Measurements from ENCODE around the gene JMJD1C. TPM values are rescaled to one million over a fixed set of nuclear protein-coding genes. Genes with fewer than 3 reads are reported as not detected.

The JMJD1C gene
- total RNA-seq, 1 donor from 2014 or later: 89.2 TPM

DNA sequence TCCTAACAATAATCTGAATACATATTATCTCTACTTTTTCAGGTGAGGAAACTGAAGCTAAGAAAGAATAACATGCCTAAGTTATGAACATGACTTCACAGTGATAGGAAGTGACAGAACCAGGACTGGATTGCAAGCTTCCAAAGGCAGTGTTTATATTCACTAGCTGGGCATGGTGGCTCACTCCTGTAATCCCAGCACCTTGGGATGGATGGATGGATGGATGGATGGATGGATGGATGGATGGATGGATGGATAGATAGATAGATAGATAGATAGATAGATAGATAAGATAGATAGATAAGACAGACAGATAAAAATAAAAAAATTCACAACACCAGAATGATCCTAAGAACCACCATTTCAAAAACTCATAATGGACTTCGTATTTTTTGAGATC is 18.2 kb upstream of the JMJD1C start:
- DNase-seq (ENCODE audit: low spot score): no peak

DNA sequence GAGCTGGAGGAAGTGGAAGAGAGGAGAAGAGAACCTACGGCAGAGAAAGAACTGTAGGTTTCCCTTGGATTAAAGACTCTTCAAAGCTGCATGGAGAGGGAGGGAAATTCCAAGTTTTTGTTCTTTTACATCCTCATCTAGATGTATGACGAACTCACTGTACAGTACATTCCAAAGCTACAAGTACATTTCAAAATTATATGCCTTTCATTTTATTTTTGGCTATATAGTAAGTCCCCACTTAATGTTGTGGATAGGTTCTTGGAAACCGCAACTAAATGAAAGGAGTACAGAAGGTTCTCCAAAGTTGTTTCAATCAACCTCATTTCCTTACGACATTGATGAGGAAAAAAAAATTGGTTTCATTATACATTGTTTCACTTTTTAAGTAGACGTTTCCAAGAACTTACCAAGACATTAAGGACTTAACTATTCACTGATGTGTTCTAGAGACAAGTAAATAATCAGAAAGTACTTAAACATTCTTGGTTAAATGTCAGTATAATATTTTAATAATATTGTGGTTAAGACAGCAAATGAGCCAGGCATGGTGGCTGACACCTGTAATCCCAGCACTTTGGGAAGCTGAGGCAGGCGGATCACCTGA is 16.1 kb upstream of the JMJD1C start:
- DNase-seq (ENCODE audit: low spot score): no peak

DNA sequence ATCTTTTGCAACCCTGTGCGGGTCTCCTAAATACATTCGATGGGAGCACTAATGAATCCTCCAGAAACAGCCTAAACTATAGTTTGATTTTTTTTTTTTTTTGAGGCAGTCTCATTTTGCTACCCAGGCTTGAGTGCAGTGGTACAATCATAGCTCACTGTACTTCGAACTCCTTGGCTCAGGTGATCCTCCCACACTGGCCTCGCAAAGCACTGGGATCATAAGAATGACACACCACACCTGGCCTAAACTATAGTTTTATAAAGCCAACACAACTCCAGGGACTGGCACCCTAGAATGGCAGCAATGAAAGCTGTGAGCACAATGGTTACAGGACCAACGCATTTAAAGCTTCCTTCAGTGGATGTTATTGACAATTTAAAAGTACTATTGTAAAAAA is 14.5 kb upstream of the JMJD1C start:
- no peak for DNase-seq (ENCODE audit: low spot score)

DNA sequence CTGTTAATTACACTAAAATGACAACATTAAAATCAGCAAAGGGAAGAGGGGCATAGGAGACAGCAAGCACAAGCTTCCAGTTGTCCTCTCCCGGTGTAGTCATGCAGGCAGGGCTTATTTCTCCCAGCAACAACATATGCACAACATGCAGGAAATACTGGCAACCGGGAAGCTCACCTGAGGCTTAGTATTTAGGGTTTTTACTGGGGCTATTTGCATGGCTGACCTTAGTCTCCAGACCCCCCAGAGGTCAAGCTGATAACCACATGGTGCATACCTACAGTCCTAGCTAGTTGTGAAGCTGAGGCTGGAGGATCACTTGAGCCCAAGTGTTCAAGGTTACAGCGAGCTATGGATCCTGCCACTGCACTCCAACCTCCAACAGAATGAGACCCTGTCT is 12.8 kb upstream of the JMJD1C start:
- DNase-seq (ENCODE audit: low spot score): no peak

DNA sequence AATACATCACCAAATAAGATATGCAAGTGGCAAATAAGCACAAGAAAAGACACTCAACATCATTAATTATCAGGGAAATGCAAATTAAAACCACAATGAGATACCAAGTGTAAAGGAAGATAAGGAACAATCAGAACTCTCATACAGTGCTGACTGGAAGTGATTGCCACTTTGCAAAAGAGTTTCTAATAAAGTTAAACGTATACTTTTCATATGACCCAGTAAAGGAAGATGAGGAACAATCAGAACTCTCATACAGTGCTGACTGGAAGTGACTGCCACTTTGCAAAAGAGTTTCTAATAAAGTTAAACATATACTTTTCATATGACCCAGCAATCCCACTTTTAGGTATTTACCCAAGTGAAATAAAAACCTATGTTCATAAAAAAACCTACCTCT is 12.2 kb upstream of the JMJD1C start:
- DNase-seq (ENCODE audit: low spot score): no peak

DNA sequence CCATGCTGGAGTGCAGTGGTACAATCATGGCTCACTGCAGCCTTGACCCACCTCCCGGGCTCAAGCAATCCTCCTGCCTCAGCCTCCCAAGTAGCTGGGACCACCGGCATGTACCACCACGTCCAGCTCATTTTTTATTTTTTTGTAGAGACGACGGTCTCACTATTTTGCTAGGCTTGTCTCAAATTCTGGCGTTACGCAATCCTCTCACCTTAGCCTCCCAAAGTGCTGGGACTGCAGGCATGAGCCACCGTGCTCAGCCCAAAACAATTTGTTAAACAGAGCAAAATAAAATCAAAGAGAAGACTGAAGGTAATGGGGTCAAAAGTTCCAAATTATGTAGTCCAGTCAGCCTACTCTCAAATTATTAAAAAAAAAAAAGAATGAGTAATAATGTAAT is 8.7 kb upstream of the JMJD1C start:
- no peak for DNase-seq (ENCODE audit: low spot score)

DNA sequence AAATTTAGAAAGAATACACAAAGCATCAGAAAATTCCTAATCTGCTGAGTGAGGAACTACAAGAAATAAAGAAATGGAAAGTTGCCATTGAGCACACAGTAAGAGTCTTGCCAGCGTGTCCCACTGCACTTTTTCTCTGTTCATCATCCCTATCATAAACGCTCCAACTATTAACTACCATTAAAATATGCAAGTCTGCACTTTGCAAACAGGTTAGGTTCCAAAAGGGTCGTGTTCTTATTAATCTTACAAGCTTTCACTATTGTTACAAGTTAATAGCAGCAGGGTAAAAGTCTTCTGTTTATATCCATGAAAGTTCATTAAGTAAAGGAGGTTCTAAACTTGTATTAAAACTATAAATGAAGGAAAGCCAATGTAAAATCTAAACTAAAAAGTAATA is 5.2 kb upstream of the JMJD1C start:
- no peak for DNase-seq (ENCODE audit: low spot score)

DNA sequence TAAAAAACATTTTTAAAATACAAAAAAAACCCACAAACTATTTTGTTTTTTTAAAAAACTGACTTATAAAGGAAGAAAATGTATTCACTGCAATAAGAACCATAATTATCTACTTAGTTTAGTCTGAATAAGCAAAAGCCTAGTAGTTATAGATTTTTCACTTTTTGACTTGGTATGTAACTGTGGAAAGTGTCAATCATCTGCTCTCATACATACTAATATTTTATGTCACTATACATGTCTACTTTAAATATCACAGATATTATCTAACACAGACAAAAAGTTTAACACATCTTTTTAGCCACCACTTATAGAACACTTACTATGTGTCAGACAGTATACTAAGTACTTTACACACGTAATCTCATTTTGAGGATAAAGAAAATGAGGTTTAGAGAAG is 3.2 kb upstream of the JMJD1C start:
- no peak for DNase-seq (ENCODE audit: low spot score)

DNA sequence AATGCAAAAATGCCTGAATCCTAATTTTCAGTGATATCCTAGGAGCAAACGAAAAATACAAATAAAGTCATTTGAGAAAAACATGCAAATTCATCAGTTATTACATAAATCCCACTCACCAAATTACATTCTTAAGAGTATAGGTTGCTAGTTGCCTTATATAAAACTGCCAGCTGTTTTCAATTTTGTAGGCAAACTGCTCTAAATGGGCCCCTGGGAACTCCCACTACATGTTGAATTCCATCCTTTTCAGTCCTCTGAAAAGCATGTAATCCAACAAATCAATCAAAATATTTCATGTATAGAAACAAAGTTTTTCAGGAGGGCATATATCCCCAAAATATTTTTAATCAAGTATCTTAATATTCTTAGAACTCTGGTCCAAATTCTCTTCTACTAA is 2.1 kb upstream of the JMJD1C start:
- no peak for DNase-seq (ENCODE audit: low spot score)

DNA sequence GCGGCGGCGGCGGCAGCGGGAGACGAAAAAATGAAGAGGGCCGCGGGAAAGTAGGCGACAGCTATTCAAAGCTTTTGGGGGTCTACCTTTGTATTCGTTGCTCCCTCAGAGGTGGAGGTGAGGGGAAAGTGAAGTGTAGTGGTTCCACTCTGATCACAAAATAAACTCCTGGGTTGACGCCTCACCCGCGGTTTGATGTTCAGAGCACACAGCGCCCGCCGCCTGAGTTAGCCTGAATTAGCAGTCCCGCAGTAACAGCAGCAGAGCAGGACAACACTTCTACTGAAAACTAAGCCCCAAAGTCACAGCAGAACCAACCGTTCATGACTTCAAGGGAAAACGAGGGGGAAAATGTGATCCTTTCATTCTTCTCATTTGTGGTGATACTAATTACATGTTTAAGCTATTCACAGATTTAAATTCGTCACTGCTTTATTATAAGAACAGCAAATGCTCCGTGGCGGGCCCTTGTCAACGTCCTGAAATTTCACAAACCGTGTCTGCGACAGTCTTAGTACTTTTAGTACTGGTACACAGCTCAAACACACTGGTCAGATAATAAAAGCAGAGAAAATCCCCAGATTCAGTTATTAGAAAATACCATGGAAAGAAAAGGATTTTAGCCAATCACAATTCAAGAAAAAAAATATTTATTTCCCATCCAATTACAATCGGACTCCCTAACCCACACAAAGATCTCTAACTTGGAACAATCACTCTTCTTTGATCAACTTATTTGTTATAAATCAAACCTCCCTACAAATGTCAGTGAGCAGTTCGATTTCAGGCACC is 563 bp upstream of the JMJD1C start:
- DNase-seq (ENCODE audit: low spot score): no peak

DNA sequence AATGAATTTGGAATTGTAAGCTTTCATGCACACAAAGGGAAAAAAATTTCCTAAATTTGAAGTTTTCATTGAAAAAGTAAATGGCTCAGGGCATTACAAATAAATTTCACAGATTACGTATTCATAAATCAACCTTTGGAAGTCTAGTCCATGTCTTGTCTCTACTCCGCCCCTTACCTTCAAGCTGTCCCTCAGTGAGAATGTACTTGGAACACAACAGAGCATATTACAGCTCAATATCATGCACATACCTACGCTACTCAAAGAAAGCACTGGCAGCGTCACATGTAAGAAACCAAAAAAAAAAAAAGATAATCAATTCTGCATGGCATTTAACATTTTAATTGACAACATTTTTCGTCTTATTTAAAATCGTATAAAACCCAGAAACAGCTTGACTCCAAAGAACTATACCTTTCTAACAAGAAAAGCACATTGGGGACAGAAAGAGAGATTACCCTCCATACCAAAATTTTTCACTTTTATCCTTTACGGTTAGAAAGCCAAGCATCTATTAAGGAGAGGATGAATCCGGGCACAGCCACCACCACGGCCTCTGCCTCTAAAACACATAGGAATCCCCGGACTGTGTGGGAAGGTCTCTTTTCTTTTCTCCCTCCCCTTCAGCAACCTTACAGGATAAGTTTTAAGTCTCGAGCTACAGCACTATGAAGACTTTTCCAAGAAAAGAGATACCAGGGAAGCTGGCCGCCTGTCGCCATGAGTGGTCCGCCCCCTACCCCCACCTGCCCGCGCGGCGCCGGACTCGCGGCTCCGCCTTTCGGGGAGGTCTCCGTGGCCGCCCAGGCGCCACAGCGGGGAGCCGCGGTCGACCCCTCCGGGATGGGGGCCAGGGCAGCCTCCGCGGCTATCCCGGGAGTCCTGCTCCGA is 1.1 kb downstream of the JMJD1C start:
- DNase-seq (ENCODE audit: low spot score): no peak

DNA sequence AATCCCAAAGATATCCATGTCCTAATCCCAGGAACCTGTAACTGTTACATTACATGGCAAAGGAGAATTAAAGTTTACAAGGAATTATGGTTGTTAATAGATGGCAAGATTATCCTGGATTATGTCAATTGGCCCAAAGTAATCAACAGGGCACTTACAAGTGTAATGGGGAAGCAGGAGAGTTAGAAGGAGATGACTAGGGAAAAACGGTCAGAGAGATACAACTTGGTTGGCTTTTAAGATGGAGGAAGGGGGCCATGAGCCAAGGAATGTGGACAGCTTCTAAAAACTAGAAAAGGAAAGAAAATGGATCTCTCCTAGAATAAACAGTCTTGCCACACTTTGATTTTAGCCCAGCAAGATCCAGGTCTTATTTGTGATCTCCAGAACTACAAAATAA is 3.3 kb downstream of the JMJD1C start:
- DNase-seq (ENCODE audit: low spot score): no peak

DNA sequence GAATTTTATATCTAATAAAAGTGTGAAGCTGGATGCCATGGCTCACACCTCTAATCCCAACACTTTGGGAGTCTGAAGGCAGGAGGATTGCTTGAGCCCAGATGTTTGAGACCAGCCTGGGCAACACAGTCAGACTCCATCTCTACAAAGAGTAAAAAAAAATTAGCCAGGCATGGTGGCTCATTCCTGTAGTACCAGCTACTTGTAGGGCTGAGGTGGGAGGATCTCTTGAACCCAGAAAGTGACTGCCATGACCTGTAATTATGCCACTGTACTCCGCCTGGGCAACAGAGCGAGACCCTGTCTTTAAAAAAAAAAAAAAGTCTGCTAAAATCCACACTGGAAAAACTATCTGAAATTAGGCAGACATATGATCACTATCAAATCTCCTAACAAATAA is 7.6 kb downstream of the JMJD1C start:
- no peak for DNase-seq (ENCODE audit: low spot score)

DNA sequence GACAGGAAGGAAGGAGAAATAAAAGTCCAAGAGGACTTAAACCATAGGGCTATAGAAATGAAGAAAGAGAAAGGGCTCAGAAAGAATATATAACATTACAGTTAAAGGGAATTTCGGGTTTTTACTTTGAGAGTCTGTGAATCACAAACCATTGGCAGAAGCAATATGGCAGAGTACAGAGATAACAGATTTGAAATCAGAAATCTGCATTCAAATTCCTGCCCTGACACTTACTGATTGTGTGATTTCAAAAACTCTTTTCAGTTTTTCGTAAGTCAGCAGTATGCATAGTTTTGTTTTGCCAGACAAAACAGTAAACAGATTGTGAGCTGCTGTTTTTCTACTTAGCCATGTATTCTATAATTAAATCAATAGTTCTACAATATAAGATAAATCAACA is 8.2 kb downstream of the JMJD1C start:
- DNase-seq (ENCODE audit: low spot score): no peak

DNA sequence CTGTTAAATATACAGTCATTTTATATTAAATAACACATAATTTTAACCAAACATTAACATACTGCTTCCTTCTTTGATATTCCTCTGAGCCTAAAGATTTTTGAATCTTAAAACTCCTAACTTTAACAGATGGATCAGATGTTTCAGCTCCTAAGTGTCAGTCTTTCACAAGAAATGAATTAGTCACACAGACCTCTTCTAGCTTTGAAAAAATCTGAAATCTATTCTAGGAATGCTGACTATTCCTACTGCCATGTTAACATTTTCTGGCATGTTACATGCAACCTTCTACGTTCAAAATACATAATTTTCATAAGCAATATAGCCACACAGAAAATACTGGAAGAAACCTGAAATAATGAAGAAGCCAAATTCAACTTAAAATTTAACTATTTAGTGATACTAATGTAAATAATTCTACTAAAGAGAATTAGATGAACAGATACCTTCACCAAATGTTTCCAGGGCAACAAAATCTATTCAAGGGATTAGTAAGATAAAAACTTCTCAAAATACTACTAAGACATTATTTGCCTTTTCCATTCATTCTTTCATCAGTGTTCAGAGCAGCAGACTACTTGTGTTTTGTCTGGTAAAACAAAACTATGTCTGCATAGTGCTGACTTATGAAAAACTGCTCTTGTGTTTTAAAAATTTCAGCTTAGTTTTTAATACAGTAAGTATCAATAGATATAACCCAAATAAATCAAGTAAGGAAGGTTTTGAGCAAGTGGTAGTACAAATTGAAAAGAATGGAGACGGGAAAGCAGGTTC is 9.2 kb downstream of the JMJD1C start:
- DNase-seq (ENCODE audit: low spot score): no peak

DNA sequence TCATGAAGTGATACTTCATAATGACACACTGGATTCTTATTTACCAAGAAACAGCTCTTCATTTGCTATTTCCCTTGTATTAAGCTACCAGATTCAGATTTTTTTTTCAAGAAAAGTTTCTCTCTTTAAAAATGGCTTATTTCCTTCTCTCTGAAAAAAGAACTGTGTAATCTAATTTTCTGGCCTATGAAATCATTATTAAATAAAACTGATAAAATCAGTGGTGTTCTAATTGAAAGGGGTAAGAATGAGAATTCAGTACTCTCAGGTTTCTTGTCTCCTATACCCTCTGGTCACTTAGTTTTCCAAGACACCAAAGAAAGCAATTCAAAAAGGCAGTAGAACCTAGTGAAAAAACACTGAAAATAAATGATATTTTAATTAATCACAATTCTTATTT is 10.3 kb downstream of the JMJD1C start:
- DNase-seq (ENCODE audit: low spot score): no peak

DNA sequence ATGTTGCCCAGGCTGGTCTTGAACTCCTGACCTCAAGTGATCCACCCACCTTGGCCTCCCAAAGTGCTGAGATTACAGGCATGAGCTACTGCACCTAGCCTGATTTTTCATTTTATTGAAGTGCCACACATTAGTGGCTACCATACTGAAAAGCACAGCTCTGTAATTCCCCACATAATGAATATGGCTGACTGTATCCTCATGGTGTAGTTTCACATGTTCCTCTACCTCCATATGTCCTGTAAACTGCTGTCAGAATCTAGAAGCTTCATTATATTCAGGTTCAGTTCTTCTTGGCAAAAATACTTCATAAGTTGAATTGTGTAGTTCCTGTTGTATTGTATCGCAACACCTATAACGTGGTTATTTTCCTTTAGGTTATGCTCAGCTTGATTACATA is 11.1 kb downstream of the JMJD1C start:
- no peak for DNase-seq (ENCODE audit: low spot score)

DNA sequence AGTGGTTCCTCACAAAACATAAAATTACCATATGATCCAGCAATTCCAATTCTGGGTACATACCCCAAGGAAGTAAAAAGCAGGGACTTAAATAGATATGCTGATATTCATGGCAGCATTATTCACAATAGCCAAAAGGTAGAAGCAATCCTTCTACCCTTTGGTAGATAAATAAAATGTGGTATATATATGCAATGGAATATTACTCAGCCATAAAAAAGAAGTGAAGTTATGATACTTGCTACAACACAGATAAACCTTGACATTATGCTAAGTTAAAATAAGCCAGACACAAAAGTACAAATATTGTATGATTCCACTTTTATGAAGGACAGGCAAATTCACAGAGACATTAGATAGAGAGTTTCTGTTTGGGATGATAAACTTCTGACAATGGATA is 13.3 kb downstream of the JMJD1C start:
- DNase-seq (ENCODE audit: low spot score): no peak

DNA sequence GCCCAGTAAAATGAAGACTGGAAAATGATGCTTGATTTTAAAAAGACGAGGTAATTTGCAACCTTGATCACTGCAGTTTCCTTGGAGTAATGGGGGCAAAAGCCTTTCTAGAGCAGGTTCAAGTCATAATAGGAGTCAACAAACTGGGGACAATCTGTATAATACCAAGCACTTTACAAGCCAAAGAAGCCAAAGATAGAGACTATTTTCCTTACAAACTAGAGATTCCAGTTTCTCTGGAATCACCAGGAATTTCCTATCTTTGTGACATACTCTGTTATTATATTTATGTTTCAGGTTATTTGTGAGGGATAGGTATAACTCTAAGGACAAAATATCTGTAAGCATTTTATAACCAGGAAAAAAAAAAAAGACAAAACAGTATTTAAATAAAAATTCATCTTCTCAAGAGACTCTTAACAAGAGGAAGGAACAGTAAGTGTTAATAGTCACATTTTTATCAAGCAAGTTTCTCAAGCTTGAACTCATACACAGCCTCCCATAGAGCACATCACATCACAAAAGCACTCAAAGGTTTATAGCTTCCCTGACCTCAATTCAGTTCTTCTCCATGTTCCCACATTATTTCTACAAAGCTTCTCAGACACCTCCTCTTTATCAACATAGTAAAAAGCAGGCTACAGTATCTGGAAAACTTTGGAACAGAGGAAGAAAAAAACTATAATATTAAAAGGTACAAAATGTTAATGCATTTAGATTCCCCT is 18.9 kb downstream of the JMJD1C start:
- no peak for DNase-seq (ENCODE audit: low spot score)

DNA sequence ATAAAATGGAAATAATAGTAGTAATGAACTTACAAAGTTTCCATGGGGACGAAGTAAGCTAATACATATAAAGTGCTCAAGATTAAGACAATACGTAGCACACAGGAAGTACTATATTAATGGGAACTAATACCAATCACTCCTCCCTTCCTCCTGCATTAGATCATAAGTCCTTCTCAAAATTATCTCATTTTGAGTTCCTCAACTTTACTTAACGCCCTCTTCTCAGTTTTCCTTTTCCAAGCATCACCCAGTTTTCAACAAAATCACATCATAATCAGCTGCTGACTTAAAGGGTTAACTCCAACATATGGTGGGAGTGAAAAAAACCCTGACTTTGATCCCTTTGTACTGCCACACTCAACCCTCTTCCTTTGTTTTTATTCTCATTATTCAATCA is 24.4 kb downstream of the JMJD1C start:
- no peak for DNase-seq (ENCODE audit: low spot score)

DNA sequence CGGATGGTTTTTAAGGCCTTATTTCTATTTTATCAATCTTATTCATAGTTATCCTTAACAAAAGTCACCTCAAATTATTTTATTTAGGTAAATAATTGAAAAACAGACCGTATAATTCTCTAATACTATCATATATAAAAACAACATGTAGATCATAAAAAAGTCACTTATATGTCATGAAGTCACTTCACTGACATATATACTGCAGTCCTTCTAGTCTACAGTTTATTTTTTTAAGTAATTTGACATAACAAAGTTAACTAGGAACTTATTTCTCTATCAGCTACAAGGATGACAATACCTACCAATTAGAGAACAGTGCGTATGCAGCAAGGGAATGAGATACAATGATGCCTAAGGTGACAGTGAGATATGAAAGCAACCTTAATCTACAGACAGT is 26.2 kb downstream of the JMJD1C start:
- no peak for DNase-seq (ENCODE audit: low spot score)

Measured in mesenteric fat pad (tissue), 1 donor.